ENCODE data around the gene RPGRIP1L.

Gene RPGRIP1L

GRCh38 chr16:53629607-53630312 lies 73.9 kb downstream of the RPGRIP1L start:
- H3K4me1 Mint-ChIP-seq: no peaks in the 10 kb centered on the region
- TF ChIP-seq, protein P1, sequence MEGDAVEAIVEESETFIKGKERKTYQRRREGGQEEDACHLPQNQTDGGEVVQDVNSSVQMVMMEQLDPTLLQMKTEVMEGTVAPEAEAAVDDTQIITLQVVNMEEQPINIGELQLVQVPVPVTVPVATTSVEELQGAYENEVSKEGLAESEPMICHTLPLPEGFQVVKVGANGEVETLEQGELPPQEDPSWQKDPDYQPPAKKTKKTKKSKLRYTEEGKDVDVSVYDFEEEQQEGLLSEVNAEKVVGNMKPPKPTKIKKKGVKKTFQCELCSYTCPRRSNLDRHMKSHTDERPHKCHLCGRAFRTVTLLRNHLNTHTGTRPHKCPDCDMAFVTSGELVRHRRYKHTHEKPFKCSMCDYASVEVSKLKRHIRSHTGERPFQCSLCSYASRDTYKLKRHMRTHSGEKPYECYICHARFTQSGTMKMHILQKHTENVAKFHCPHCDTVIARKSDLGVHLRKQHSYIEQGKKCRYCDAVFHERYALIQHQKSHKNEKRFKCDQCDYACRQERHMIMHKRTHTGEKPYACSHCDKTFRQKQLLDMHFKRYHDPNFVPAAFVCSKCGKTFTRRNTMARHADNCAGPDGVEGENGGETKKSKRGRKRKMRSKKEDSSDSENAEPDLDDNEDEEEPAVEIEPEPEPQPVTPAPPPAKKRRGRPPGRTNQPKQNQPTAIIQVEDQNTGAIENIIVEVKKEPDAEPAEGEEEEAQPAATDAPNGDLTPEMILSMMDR (IDR thresholded peaks at IDR 0.05; ENCODE audit: unreplicated experiment in 3 of 3): no peak
- H3K4me3 Mint-ChIP-seq: no peak overlapping the region
- no peaks in the 10 kb centered on the region for H3K27me3 Mint-ChIP-seq (ENCODE audit: low read depth)
- H3K9me3 Mint-ChIP-seq: no peaks in the 10 kb centered on the region
- peaks cover 17% of the 10 kb centered on the region for H3K36me3 Mint-ChIP-seq (ENCODE audit: low read depth)
- H3K27ac Mint-ChIP-seq: no peak overlapping the region

DNA sequence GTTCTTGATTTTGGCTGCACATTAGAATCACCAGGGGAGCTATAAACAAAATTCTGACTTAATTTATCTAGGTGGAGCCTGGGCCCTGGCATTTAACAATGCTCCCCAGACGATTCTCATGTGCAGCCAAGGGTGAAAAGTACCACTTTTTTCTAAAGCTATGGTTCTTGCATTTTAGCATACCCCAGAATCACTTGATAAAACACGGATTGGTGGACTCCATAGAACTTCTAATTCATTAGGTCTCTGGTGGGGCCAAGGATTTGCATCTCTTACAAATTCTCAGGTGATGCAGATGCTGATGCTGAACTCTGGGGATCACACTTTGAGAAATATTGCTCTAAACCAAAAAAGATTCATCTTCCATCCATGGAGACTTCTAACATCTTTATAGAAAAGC lies 74.5 kb downstream of the RPGRIP1L start:
- H3K36me3 Mint-ChIP-seq (ENCODE audit: low read depth): peaks cover 11% of the 10 kb centered on the region
- H3K27me3 Mint-ChIP-seq (ENCODE audit: low read depth): no peaks in the 10 kb centered on the region
- H3K9me3 Mint-ChIP-seq: no peaks in the 10 kb centered on the region
- H3K4me1 Mint-ChIP-seq: no peaks in the 10 kb centered on the region
- TF ChIP-seq, protein P1 (IDR thresholded peaks at IDR 0.05; ENCODE audit: unreplicated experiment in 3 of 3): no peak
- H3K4me3 Mint-ChIP-seq: no peak overlapping the region
- no peak overlapping the region for H3K27ac Mint-ChIP-seq

DNA sequence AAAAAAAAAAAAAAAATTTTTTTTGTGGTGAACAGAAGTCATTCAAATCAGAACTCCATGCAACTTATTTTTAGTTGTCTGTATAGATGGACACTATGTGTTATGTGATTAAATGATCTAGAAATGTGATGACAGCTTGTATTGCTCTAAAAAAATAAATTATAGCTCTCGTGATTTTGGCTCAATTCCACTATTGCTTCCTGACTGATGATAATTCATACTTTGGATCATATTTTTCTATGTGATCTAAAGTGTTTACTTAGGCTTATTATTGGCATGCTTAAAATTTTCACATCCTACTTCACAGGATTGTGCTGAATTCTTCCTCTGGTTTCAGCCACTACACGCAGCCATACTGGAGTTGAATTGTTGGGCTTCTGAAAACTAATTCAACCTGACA lies 76.8 kb downstream of the RPGRIP1L start:
- H3K27ac Mint-ChIP-seq: no peak overlapping the region

GRCh38 chr16:53626161-53626560 lies 77.5 kb downstream of the RPGRIP1L start:
- H3K9me3 Mint-ChIP-seq: no peaks in the 10 kb centered on the region

More for the DNA sequence above, 76.8 kb downstream of the RPGRIP1L start:
- TF ChIP-seq, protein P1 (IDR thresholded peaks at IDR 0.05; ENCODE audit: unreplicated experiment in 3 of 3): no peak
- Mint-ChIP-seq H3K36me3 (ENCODE audit: low read depth) (peaks cover 8% of the 10 kb centered on the region), H3K4me1 (no peaks in the 10 kb centered on the region), H3K4me3 (no peak overlapping the region), H3K27me3 (ENCODE audit: low read depth) (no peaks in the 10 kb centered on the region), H3K9me3 (no peaks in the 10 kb centered on the region)

DNA sequence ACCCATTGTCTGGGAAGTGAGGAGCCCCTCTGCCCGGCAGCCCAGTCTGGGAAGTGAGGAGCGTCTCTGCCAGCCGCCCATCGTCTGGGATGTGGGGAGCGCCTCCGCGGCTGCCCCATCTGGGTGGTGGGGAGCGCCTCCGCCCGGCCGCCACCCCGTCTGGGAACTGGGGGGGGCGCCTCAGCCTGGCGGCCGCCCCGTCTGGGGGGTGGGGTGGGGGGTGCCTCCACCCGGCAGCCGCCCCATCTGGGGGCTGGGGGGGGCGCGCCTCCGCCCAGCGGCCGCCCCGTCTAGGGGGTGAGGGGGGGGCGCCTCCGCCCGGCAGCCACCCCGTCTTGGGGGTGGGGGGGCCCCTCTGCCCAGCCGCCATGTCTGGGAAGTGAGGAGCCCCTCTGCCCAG lies 78.4 kb downstream of the RPGRIP1L start:
- Mint-ChIP-seq H3K9me3 (no peaks in the 10 kb centered on the region), H3K27ac (no peak overlapping the region), H3K36me3 (ENCODE audit: low read depth) (peaks cover 4% of the 10 kb centered on the region), H3K4me1 (no peaks in the 10 kb centered on the region), H3K27me3 (ENCODE audit: low read depth) (no peaks in the 10 kb centered on the region), H3K4me3 (no peak overlapping the region)
- TF ChIP-seq, protein P1 (IDR thresholded peaks at IDR 0.05; ENCODE audit: unreplicated experiment in 3 of 3): no peak

More at GRCh38 chr16:53626161-53626560, 77.5 kb downstream of the RPGRIP1L start:
- Mint-ChIP-seq H3K27me3 (ENCODE audit: low read depth) (no peaks in the 10 kb centered on the region), H3K36me3 (ENCODE audit: low read depth) (peaks cover 5% of the 10 kb centered on the region), H3K4me3 (no peak overlapping the region), H3K27ac (no peak overlapping the region), H3K4me1 (no peaks in the 10 kb centered on the region)
- TF ChIP-seq, protein P1 (IDR thresholded peaks at IDR 0.05; ENCODE audit: unreplicated experiment in 3 of 3): no peak

DNA sequence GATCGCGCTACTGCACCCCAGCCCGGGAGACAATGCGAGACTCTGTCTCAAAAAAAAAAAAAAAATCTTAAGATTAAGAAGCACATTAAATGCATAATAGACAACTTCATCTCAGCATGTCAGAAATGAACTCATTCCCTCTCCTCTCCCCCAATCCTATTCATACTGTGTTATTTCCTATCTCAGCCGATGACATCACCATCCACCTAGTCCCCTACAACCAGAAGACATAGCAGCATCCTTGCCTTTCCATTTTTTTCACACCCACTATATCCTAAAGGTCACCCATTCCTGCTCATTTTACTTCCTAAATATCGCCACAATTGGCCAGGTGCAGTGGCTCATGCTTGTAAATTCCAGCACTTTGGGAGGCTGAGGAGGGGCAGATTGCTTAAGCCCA lies 81.3 kb downstream of the RPGRIP1L start:
- TF ChIP-seq, protein P1 (IDR thresholded peaks at IDR 0.05; ENCODE audit: unreplicated experiment in 3 of 3): no peak
- H3K4me3 Mint-ChIP-seq: no peak overlapping the region
- no peaks in the 10 kb centered on the region for H3K27me3 Mint-ChIP-seq (ENCODE audit: low read depth)
- no peaks in the 10 kb centered on the region for H3K9me3 Mint-ChIP-seq
- peaks cover 8% of the 10 kb centered on the region for H3K36me3 Mint-ChIP-seq (ENCODE audit: low read depth)
- no peak overlapping the region for H3K27ac Mint-ChIP-seq
- H3K4me1 Mint-ChIP-seq: no peaks in the 10 kb centered on the region
